Upper lobe of left lung (tissue), 4 donors: ENCODE measurements around the gene CALHM5.

Experiments used
- EP300 ChIP-seq, 4 donors: sonication (generic); formaldehyde crosslinking; IDR thresholded peaks; one replicate each; pipeline ENCODE4 v1.5.1; 2017; ENCODE audit warnings: antibody characterized with exemption in 4 of 4, control low read depth in 2 of 4
- TF ChIP-seq, protein P1 (sequence below), 6 experiments: fragments of 450-650 bp in 4 of 6; fragments of 200-600 bp in 2 of 6; sonication (generic) in 2 of 6; IDR thresholded peaks; one replicate each; pipeline ENCODE4 v1.5.1; 2016 to 2019; ENCODE audit warnings: antibody characterized with exemption in 6 of 6

GRCh38 chr6:116571683-116572000 lies 60.2 kb downstream of the CALHM5 start:
- TF ChIP-seq, protein P1, sequence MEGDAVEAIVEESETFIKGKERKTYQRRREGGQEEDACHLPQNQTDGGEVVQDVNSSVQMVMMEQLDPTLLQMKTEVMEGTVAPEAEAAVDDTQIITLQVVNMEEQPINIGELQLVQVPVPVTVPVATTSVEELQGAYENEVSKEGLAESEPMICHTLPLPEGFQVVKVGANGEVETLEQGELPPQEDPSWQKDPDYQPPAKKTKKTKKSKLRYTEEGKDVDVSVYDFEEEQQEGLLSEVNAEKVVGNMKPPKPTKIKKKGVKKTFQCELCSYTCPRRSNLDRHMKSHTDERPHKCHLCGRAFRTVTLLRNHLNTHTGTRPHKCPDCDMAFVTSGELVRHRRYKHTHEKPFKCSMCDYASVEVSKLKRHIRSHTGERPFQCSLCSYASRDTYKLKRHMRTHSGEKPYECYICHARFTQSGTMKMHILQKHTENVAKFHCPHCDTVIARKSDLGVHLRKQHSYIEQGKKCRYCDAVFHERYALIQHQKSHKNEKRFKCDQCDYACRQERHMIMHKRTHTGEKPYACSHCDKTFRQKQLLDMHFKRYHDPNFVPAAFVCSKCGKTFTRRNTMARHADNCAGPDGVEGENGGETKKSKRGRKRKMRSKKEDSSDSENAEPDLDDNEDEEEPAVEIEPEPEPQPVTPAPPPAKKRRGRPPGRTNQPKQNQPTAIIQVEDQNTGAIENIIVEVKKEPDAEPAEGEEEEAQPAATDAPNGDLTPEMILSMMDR (IDR thresholded peaks at IDR 0.05), result no peak
- no peak for TF ChIP-seq EP300 (IDR thresholded peaks at IDR 0.05)
